ENCODE measurements around the gene SYCE3.

DNA sequence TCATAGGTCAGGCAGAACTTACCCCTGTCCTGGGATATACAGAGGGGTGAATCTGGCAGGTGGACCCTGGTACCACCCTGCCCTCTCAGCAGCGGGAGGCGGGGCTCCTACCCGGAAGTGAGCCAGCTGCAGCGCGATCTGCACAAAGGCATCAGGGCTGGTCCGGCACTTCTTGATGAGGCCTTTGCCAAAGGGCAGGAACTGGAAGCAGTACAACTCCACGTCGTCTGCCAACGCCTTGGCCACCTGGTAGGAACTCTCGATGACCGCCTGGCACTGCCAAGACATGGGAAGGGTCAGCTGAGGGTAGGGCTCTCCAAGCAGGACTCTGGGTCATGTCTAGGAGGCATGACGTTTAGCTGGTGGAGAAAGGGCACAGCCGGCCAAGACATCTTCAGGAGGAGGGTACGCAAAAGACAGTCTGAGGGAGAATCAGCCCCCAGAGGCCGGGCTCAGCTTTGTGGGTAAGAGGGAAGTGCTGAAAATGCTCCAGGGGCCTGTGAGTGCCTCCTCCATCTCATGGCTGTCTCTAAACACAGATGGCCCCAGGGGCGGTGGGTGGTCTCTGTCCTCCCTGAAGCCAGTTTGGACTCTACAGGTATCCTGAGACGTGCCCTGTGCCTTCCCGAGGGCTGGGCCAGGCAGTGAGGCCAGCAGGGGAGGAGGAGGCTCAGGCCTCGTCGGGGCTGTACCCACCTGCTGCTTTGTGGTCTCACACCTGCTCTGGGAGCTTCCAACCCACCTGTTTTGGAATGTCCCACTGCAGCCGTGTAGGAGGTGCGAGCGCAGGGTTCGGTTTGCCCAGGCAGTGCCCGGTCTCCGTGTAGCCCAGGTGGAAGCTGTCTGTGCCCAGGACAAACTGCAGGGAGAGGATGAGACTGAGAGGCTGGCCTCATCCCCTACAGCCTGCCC is 8.8 kb upstream of the SYCE3 start:
- TF ChIP-seq, protein P1, sequence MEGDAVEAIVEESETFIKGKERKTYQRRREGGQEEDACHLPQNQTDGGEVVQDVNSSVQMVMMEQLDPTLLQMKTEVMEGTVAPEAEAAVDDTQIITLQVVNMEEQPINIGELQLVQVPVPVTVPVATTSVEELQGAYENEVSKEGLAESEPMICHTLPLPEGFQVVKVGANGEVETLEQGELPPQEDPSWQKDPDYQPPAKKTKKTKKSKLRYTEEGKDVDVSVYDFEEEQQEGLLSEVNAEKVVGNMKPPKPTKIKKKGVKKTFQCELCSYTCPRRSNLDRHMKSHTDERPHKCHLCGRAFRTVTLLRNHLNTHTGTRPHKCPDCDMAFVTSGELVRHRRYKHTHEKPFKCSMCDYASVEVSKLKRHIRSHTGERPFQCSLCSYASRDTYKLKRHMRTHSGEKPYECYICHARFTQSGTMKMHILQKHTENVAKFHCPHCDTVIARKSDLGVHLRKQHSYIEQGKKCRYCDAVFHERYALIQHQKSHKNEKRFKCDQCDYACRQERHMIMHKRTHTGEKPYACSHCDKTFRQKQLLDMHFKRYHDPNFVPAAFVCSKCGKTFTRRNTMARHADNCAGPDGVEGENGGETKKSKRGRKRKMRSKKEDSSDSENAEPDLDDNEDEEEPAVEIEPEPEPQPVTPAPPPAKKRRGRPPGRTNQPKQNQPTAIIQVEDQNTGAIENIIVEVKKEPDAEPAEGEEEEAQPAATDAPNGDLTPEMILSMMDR (IDR thresholded peaks at IDR 0.05), result no peak
- TF ChIP-seq POLR2A (IDR thresholded peaks at IDR 0.05), result no peak
